ENCODE results near the gene PPP1CB.
"Not testable (repeated sequence)": the region's sequence is repeated elsewhere in the genome, so short reads cannot be mapped to it uniquely, and the experiment has no call there.

PPP1CB gene

GRCh38 chr2:28751252-28751955 lies at the start of gene PPP1CB:
Gene PPP1CB (plus strand): TSS chr2:28751830. CDS start chr2:28752125, 295 bp downstream.
- peak; percentile 94 for DNase-seq

GRCh38 chr2:28702415-28702861 lies 49.2 kb upstream of the PPP1CB start:
- DNase-seq: no peak

GRCh38 chr2:28702878-28703277 lies 48.8 kb upstream of the PPP1CB start:
- no peak for DNase-seq

DNA sequence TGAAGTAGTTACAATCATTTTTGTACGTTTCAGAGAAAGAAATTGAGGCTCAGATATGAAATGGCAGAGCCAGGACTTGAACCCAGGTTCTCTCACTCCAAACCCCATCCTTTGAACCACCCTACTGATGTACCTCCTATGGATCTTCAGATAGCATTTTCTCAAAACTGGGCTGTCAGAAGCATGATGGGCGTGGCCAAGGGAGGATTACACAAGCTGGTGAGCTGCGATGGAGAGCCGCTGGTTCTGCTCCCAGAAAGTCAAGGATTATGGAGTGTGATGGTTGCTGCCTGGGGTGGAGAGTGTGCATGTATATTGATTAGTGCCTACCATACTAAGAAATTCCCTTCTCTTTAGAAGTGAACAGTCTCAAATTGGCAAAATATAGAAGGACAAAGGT lies 47.0 kb upstream of the PPP1CB start:
- DNase-seq: no peak

- no peak for DNase-seq
Measured at GRCh38 chr2:28705751-28706440, 45.7 kb upstream of the PPP1CB start.

DNA sequence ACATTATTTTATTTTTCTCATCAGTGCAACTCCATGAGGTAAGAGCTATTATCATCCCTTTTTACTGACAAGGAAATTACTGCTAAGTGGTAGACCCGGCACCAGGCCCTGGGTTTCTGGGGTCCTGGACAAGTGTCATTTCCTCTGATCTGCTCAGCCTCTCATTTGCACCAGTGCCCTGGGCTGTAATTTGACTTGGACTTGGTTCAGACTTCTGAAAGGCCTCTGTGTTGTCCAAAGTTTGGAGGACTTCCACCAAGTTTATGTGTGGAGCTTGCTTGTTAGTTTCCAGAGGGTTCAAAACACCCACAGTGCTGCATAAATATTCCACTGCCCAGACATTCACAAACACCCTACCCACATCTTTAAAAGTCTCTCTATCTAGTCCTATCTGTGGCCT lies 44.0 kb upstream of the PPP1CB start:
- DNase-seq: no peak

GRCh38 chr2:28709101-28709500 lies 42.5 kb upstream of the PPP1CB start:
- no peak for DNase-seq

GRCh38 chr2:28710545-28710944 lies 41.1 kb upstream of the PPP1CB start:
- no peak for DNase-seq

DNA sequence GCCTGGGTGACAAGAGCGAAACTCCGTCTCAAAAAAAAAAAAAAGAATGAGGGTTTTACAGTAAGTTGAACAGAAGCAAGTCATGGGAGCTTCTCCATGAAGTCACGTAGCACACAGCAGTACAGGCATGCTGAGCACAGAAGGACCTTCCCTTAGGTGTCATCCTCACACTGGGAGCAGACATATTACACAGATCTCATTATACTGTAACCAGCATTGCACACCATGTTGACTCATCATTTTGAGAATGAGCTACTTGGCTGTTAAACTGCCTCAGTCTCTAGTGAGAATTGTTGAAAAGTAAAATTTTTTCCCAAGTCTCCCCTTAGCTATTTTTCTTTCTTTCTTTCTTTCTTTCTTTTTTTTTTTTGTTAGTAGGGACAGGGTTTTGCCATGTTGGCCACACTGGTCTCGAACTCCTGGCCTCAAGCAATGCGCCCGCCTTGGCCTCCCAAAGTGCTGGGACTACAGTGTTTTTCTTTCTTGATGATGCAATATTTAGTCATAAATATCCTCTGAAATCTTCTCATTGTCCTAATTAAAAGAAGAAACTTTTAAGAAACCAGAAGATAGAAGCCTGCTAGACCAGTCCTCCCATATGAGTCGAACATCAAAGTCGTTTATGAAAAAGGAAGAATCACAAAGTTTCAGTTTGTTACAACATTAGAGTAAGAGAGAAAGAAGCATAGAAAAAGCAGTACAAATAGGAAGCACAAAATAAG lies 37.9 kb upstream of the PPP1CB start:
- no peak for DNase-seq

DNA sequence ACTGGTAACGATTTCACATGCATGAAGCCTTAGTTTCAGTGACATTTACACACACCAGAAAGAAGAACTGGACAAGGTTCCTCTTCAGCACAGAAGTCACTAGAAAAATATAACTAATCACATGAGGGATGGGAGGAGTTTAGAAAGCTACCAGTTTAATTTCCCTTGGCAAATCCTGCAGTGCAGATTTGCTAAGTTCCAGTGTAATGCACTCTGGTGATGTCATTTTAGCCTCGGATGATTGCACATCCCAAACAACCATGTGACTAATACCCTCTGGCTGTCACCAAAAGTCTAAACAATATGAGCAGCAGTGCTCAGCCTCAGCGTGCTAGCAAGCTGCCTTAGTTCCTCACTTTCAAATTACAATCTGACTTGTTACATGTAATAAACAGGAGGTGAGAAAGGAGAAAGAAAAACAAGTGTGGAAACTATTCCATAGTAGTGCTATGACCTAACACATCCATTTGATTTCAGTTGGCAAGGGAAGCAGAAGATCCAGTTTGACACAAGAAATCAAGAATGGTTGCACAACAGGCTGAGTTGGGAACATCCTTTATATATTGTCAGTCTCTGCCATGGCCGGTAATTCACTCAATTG lies 35.3 kb upstream of the PPP1CB start:
- DNase-seq: no peak

DNA sequence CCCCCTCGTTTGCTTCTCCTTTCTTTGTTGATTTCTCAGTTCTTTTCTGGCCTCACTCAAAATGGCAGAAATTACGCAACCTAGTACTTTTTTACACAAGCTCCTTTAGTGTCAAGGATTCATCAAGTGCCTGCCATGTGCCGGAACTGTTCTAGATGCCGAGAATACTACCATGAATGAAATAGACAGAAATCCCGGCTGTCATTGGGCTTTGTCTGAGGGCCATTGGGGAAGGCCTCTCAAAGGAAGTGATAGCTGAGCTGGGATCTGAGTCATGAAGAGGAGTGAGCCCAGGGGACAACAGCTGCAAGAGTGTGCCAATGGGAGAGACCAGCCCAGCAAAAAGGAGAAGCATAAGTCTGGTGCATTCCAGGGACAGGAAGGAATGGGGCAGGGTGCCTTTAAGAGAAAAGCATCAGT lies 34.3 kb upstream of the PPP1CB start:
- no peak for DNase-seq

DNA sequence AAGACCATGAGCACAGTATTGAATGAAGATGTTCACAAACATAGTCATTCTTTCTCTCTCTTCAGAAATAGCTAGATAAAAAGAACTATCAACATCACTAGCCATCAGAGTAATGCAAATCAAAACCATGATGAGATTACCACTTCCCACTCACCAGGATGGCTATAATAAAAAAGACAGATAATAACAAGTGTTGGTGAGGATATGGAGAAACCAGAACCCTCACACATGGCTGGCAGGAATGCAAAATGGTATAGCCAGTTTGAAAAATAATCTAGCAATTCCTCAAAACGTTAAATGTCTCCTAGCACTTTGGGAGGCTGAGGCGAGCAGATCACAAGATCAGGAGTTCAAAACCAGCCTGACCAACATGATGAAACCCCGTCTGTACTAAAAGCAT lies 31.3 kb upstream of the PPP1CB start:
- no peak for DNase-seq

- DNase-seq: no peak
Measured at GRCh38 chr2:28721601-28722191, 29.9 kb upstream of the PPP1CB start.

DNA sequence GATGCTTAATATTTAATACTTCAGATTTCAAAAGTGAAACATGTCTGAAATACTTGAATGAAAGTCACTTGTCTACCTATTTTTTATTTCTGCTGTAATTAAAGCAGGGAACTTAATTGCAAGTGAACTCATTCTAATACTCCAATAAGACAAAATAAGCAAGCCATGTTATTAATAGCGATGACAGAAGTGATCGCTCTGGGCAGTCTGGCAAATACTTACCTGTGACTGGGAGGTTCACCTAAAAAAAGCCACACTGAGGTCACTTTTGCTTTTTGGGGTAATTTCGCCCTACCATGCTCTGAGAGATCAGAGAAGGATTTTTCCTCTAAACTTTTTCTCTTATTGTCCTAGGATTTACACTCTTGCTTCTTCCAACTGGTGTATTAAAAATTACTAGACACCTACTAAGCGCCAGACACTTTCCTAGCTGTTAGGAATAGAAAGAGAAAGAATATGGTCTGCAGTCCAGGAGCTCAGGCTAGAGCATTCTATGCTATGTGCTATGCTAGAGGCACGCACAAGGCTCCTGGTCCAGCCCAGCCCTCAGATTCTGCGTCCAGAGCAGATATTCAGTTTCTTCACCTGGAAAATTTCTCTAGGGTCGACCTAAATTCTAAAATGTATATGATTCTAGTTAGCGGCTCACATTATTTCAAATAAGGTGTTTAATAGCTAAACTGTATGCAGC lies 26.5 kb upstream of the PPP1CB start:
- no peak for DNase-seq

DNA sequence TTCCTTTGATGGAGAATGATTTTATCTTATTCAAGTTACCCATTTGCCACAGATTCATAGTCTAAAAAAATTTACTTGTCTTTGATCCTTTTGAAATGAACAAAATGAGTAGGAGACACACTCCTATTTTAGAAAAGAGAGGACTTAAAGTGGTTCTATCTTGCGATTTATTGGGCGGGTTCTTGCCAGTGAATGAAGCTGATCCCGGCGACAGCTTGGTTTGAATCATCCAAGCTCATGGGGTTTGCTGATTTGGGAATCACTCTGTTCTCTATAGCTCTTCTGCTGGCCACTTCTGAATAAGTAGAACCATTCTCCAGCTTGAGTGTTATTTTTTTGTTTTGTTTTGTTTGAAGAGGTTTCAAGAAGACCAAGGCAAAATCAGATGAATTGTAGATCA lies 25.5 kb upstream of the PPP1CB start:
- no peak for DNase-seq

- no peak for DNase-seq
Measured at GRCh38 chr2:28729698-28730097, 21.9 kb upstream of the PPP1CB start.

- DNase-seq: no peak
Measured at GRCh38 chr2:28730641-28731146, 20.9 kb upstream of the PPP1CB start.

GRCh38 chr2:28735511-28735910 lies 16.1 kb upstream of the PPP1CB start:
- no peak for DNase-seq

DNA sequence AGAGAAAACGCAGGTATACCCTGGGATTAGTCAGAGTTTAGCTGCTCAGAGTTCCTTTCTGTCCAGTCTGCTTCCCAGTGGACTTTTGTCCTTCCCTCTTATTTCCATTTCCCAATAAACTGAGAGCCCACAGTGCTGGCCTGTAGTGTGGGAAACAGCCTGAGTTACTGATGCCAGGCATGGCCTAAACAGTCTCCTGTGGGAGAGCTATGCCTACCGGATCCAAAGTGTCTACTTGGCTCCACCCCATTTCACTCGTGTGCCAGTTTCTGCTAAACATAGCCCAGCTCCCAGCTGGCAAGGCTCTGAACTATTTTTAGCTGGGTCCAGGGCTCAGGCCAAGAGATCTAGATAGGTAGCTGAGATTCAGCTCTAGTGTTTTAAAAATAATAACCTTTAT lies 15.6 kb upstream of the PPP1CB start:
- no peak for DNase-seq

GRCh38 chr2:28737655-28738054 lies 14.0 kb upstream of the PPP1CB start:
- DNase-seq: no peak

DNA sequence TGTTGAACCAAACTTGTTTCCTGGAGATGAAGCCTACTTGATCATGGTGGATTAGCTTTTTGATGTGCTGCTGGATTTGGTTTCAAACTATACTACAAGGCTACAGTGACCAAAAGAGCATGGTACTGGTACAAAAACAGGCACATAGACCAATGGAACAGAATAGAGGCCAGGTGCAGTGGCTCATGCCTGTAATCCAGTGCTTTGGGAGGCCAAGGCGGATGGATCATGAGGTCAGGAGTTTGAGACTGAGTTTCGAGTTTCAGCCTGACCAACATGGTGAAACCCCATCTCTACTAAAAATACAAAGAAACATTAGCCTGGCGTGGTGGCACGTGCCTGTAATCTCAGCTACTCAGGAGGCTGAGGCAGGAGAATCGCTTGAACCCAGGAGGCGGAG lies 9.0 kb upstream of the PPP1CB start:
- not testable (repeated sequence) for DNase-seq

GRCh38 chr2:28745225-28745624 lies 6.4 kb upstream of the PPP1CB start:
- DNase-seq: no peak
